PC-3 (cell line): ENCODE measurements around the gene C5.

ENCODE experiments used
- EZH2 ChIP-seq: fragments of 300-600 bp; sonication (generic); IDR thresholded peaks from one replicate; pipeline ENCODE4 v1.6.1; 2017; ENCODE audit warnings: antibody characterized with exemption, mild to moderate bottlenecking, low read length; ENCODE audit not compliant: unreplicated experiment
- EZH2phosphoT487 ChIP-seq: fragments of 300-600 bp; sonication (generic); IDR thresholded peaks from 2 replicates; pipeline ENCODE4 v1.6.1; 2018; ENCODE audit warnings: mild to moderate bottlenecking, antibody characterized with exemption, low read length, borderline replicate concordance
- TF ChIP-seq, protein P1 (sequence below): fragments of 300-600 bp; sonication (generic); conservative IDR thresholded peaks from 2 replicates; pipeline ENCODE4 v1.5.1; 2017; ENCODE audit warnings: antibody characterized with exemption, low read depth, mild to moderate bottlenecking, low read length

DNA sequence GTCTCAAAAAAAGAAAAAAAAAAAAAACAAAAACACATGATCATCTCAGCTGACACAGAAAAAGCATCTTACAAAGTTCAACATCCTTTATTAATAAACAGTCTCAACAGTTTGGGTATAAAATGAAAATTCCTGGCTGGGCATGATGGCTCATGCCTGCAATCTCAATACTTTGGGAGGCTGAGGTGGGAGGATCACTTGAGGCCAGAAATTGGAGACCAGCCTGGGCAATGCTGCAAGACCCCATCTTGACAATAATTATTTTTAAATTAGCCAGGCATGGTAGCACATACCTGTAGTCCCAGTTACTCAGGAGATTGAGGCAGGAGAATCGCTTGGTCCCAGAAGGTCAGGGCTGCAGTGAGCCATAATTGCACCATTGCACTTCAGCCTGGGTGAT is 16.8 kb upstream of the C5 start:
- TF ChIP-seq EZH2phosphoT487: no peak
- TF ChIP-seq, protein P1, sequence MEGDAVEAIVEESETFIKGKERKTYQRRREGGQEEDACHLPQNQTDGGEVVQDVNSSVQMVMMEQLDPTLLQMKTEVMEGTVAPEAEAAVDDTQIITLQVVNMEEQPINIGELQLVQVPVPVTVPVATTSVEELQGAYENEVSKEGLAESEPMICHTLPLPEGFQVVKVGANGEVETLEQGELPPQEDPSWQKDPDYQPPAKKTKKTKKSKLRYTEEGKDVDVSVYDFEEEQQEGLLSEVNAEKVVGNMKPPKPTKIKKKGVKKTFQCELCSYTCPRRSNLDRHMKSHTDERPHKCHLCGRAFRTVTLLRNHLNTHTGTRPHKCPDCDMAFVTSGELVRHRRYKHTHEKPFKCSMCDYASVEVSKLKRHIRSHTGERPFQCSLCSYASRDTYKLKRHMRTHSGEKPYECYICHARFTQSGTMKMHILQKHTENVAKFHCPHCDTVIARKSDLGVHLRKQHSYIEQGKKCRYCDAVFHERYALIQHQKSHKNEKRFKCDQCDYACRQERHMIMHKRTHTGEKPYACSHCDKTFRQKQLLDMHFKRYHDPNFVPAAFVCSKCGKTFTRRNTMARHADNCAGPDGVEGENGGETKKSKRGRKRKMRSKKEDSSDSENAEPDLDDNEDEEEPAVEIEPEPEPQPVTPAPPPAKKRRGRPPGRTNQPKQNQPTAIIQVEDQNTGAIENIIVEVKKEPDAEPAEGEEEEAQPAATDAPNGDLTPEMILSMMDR: no peak
- TF ChIP-seq EZH2: no peak
